GDM1 (cell line): ENCODE data around the gene KIR3DL1.
A peak's percentile ranks its signal among the peaks of the same experiment; 100 is the strongest.
"Not testable (repeated sequence)": the region's sequence is repeated elsewhere in the genome, so short reads cannot be mapped to it uniquely, and the experiment has no call there.

Experiments
- DNase-seq: peaks from one replicate; lab custom pipeline; 2025; lab: John Stamatoyannopoulos, UW

Gene KIR3DL1

DNA sequence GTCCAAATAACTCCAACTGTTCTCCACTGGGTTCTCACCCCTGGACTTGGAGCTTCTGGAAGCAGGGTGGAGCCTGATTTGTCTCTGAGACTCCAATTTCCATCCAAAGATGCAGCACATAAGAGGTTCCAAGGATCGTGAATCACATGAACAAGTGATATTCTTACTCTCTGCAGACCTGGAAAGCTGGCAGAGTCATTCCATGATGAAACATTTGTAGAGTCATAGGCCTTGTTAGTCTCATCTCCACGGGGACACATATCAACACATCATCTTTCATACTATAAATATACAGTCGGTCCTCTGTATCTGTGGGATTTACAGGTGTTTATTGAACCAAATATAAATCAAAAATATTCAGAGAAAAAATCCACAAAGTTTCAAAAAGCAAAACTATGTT, 1.7 kb upstream of the KIR3DL1 start:
- DNase-seq, result not testable (repeated sequence)

DNA sequence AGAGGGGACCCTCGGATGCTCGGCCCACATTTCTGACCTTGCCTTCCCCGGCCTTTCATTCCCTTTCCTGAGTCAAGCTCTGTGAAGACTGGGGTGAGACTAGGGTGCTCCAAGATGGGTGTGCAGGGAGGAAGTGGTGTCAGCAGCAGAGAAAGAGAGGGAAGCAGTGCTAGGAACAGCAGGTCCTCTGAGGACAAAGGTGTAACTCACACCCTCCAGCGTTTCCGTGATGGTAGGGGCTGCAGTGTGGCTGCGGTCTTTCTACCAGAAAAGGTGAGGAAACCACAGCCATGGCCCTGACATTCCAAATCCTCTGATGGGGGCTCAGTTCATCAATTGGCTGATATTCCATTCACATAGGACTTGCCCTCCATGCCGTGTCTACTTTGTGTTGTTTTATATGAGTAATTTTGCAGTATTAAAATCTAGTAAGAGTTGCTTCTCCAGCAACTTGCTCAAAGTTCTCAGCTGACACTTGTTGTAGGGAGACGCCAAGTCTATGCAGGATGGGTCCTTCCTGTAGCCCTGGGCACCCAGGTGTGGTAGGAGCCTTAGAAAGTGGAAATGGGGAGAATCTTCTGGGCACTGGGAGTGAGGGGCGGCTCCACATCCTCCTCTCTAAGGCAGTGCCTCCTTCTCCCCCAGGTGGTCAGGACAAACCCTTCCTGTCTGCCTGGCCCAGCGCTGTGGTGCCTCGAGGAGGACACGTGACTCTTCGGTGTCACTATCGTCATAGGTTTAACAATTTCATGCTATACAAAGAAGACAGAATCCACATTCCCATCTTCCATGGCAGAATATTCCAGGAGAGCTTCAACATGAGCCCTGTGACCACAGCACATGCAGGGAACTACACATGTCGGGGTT, 1.6 kb downstream of the KIR3DL1 start:
- DNase-seq, result no peak

DNA sequence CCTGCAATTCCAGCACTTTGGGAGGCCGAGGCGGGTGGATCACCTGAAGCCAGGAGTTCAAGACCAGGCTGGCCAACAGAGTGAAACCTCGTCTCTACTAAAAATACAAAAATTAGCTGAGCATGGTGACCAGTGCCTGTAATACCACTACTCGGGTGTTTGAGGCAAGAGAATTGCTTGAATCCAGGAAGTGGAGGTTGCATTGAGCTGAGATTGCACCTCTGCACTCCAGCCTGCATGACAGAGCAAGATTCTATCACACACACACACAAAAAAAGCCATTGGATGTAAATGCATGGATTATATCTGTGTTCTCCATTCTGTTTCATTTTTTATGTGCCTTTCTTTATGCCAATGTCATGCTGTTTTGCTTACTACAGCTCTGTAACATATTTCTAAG, 8.1 kb downstream of the KIR3DL1 start:
- DNase-seq, result not testable (repeated sequence)

DNA sequence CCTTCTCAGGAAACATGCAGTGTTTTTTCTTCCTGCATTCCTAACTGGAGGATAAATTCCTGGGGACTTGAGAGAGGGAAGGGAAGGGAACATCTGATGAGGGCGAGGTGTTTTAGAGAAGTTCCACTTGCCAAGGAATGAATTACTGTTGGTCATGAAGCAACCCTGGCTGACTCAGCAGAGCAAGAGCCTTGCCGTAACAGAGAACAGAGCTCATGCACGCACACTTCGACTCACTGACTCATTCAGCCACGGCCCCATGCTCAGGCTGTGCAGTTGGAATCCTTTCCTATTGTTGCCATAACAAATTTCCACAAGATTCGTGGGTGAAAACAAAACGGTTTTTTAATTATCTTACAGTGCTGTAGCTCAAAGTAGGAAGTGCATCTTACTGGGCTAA, 9.1 kb downstream of the KIR3DL1 start:
- DNase-seq, result not testable (repeated sequence)

DNA sequence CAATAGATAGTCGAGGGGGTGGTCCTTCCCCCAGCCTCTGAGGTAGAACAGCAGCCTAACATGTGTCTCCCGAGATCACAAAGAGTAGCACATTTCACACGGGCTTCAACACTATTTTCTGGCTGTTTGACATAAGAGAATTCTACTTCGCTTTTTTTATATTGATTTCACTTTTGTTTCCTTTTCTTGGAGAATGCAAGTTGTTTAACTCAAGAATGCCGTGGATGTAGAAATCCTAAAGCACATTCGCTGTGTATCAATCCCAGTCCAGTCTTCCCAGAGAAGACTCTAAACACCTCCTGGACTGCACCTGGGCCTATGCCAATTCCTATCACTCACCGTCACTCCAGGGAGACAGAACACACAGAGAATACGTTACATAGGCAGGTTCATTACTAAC, 11.8 kb downstream of the KIR3DL1 start:
- not testable (repeated sequence) for DNase-seq

DNA sequence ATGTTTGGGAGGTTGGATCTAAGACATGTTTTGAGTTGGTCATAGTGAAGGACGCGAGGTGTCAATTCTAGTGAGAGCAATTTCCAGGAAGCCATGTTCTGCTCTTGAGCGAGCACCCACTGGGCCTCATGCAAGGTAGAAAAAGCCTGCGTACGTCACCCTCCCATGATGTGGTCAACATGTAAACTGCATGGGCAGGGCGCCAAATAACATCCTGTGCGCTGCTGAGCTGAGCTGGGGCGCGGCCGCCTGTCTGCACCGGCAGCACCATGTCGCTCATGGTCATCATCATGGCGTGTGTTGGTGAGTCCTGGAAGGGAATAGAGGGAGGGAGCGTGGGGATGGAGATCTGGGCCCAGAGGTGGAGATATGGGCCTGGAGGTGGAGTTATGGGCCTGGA, 16.2 kb downstream of the KIR3DL1 start, which contains the start of gene KIR2DS4:
KIR2DS4 (plus strand) TSS at position 181 of the 400 bp plus-strand sequence.
- DNase-seq, result not testable (repeated sequence)

DNA sequence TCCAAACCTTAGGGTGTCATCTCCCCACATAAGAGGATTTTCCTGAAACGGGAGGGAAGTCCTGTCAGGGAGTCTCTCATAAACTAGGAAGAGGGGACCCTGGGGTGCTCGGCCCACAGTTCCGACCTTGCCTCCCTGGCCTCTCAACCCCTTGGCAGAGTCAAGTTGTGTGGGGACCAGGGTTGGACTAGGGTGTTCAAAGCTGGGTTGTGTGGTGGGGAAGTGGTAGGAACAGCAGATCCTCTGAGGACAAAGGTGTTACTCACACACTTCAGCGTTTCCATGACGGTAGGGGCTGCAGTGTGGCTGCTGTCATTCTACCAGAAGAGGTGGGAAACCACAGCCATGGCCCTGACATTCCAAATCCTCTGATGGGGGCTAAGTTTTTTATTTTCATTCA, 18.9 kb downstream of the KIR3DL1 start:
- not testable (repeated sequence) for DNase-seq

DNA sequence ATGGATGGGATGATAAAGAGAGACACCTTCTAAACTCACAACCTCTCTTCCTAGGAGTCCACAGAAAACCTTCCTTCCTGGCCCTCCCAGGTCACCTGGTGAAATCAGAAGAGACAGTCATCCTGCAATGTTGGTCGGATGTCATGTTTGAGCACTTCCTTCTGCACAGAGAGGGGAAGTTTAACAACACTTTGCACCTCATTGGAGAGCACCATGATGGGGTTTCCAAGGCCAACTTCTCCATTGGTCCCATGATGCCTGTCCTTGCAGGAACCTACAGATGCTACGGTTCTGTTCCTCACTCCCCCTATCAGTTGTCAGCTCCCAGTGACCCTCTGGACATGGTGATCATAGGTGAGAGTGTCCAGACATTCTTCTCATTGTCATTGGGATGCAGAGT, 21.3 kb downstream of the KIR3DL1 start:
- DNase-seq, result not testable (repeated sequence)

DNA sequence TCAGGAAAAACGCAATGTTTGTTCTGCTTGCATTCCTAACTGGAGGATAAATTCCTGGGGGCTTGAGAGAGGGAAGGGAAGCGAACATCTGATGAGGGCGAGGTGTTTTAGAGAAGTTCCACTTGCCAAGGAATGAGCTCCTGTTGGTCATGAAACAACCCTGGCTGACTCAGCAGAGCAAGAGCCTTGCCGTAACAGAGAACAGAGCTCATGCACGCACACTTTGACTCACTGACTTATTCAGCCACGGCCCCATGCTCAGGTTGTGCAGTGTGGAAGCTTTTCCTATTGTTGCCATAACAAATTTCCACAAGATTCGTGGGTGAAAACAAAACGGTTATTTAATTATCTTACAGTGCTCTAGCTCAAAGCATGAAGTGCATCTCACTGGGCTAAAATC, 26.9 kb downstream of the KIR3DL1 start:
- not testable (repeated sequence) for DNase-seq

DNA sequence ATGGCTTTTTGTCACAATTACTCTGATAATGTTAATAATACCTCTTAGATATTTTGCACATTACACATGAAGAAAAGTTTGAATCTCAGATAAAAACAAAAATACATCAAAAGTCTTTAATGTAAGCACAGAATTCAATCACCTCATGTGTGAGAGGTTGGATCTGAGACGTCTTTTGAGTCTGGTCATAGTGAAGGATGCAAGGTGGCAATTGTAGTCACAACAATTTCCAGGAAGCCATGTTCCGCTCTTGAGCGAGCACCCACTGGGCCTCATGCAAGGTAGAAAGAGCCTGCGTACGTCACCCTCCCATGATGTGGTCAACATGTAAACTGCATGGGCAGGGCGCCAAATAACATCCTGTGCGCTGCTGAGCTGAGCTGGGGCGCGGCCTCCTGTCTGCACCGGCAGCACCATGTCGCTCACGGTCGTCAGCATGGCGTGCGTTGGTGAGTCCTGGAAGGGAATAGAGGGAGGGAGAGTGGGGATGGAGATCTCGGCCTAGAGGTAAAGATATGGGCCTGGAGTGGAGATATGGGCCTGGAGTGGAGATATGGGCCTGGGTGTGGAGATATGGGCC, 33.9 kb downstream of the KIR3DL1 start, which contains the start of gene KIR3DL2:
KIR3DL2 (plus strand) TSS at position 383 of the 580 bp plus-strand sequence; CDS start at position 416, 33 bp downstream.
- not testable (repeated sequence) for DNase-seq

DNA sequence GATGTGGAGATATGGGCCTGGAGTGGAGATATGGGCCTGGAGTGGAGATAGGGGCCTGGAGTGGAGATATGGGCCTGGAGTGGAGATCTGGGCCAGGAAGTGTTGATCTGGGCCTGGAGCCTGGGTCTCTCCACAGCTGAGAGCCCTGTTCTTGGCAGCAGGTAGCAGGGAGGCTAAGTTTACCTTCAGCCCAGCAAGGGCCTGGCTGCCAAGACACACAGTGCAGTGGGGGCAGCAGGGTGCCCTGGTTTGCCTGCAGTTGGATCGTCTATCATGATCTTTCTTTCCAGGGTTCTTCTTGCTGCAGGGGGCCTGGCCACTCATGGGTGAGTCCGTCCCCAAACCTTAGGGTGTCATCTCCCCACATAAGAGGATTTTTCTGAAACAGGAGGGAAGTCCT, 34.7 kb downstream of the KIR3DL1 start:
- DNase-seq, result no peak

DNA sequence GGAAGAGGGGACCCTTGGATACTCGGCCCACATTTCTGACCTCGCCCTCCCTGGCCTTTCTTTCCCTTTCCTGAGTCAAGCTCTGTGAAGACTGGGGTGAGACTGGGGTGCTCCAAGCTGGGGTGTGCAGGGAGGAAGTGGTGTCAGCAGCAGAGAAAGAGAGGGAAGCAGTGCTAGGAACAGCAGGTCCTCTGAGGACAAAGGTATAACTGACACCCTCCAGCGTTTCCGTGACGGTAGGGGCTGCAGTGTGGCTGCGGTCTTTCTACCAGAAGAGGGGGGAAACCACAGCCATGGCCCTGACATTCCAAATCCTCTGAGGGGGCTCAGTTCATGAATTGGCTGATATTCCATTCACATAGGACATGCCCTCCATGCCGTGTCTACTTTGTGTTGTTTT, 35.1 kb downstream of the KIR3DL1 start:
- peak; percentile 27 for DNase-seq

DNA sequence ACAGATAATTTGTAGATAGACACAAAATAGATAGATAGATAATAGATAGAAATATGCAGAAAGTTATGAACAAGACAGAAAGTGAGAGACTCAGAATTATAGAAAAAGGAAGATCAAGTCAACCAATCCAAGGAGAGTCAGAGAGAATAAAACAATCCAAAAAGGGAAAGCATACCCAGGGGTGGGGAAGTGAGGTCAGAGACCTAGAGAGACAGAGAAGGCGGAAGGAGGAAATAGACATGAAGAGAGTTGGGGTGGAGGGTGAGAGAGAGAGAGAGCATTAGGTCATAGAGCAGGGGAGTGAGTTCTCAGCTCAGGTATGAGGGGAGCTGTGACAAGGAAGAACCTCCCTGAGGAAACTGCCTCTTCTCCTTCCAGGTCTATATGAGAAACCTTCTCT, 39.0 kb downstream of the KIR3DL1 start:
- DNase-seq, result not testable (repeated sequence)

DNA sequence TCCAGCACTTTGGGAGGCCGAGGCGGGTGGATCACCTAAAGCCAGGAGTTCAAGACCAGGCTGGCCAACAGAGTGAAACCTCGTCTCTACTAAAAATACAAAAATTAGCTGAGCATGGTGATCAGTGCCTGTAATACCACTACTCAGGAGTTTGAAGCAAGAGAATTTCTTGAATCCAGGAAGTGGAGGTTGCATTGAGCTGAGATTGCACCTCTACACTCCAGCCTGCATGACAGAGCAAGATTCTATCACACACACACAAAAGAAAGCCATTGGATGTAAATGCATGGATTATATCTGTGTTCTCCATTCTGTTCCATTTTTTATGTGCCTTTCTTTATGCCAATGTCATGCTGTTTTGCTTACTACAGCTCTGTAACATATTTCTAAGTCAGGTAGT, 42.2 kb downstream of the KIR3DL1 start:
- DNase-seq, result not testable (repeated sequence)

DNA sequence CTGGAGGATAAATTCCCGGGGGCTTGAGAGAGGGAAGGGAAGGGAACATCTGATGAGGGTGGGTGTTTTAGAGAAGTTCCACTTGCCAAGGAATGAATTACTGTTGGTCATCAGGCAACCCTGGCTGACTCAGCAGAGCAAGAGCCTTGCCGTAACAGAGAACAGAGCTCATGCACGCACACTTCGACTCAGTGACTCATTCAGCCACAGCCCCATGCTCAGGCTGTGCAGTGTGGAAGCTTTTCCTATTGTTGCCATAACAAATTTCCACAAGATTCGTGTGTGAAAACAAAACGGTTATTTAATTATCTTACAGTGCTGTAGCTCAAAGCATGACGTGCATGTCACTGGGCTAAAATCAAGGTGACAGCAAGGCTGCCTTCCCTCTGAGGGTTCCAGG, 43.2 kb downstream of the KIR3DL1 start:
- DNase-seq, result not testable (repeated sequence)

DNA sequence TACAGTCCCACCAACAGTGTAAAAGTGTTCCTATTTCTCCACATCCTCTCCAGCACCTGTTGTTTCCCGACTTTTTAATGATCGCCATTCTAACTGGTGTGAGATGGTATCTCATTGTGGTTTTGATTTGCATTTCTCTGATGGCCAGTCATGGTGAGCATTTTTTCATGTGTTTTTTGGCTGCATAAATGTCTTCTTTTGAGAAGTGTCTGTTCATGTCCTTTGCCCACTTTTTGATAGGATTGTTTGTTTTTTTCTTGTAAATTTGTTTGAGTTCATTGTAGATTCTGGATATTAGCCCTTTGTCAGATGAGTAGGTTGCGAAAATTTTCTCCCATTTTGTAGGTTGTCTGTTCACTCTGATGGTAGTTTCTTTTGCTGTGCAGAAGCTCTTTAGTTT, 47.2 kb downstream of the KIR3DL1 start:
- not testable (repeated sequence) for DNase-seq

DNA sequence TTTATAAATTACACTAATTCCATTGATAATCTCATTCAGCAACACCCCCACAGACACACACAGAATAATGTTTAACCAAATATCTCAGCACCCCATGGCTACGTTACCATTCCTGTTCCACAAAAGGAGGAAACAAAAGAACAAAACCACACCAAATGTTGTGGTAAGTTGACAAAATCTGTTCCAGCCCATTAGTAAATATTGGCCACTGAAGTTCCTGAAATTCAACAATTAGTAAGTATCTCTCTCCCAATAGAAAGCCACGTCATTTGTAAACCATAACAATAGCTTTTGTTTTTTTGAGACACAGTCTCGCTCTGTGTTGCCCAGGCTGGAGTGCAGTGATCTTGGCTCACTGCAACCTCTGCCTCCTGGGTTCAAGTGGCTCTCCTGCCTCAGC, 55.4 kb downstream of the KIR3DL1 start:
- no peak for DNase-seq

DNA sequence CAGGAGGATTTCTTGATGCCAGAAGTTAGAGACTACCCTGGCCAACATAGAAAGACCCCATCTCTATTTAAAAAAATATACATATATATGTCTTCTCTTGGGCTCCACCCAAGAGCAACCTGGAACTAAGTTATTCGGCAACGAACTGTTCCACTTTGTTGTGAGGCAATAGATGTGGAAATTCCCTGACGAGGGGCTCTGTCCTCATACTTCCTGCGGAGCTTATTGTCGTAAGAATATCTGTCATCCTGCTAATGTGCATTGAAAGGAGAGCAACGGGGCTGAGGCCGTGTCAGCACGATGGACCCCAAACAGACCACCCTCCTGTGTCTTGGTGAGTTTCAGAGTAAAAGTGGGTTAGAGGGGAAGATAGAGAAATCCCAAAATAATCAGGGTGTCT, 57.7 kb downstream of the KIR3DL1 start, which contains the start of gene FCAR:
FCAR (plus strand) TSS at position 246 of the 400 bp plus-strand sequence; CDS start at position 301, 55 bp downstream.
- DNase-seq, result no peak

DNA sequence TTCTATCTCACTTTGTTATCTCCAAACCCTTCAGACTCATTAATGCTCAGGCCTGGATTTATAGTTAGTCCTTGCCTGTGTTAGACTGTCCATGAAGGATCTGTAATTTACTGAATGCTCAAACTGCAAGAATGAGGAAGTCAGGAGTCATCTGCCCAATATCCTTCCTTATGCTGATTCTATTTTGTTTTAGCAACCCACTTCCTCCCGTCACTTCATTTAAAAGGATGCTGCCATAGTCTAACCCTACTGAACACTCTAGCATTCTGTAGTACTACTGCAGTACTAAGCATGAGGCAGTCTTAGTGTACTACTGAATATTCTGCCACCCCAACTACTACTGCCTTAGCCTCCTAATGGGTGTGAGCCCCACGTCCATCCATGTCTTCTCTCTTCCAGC, 59.2 kb downstream of the KIR3DL1 start:
- peak; percentile 70 for DNase-seq

DNA sequence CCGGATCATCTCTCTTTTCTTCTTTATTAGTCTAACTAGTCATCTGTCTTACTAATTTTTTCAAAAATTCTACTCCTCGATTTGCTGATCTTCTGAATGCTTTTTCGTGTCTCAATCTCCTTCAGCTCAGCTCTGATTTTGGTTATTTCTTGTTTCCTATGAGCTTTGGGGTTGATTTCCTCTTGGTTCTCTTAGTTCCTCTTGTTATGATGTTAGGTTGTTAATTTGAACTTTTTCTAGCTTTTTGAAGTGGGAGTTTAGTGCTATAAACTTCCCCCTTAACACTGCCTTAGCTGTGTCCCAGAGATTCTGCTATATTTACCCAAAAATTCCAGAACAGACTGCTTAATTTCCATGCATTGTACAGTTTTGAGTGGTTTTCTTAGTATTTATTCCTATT, 61.2 kb downstream of the KIR3DL1 start:
- no peak for DNase-seq
